Liver (tissue), 9 donors: ENCODE data around the gene FBXW11. TPM values are rescaled to one million over a fixed set of nuclear protein-coding genes. Genes with fewer than 3 reads are reported as not detected.

Experiments
- DNase-seq: peaks from one replicate; pipeline ENCODE4 v3.0.0-alpha.2; 2017; ENCODE audit warnings: low spot score
- H3K27ac ChIP-seq, 2 donors: one replicate each; pipeline ENCODE4 v1.7.0; 2013; ENCODE audit warnings: inconsistent platforms in 2 of 2, low read length in 2 of 2, control low read depth in 1 of 2, low read depth in 1 of 2, mild to moderate bottlenecking in 1 of 2
- H3K27me3 ChIP-seq, 4 donors: one replicate each; pipeline versions ENCODE4 v1.6.1 to v1.7.0; 2013; ENCODE audit warnings: low read length in 3 of 4, inconsistent platforms in 1 of 4, mild to moderate bottlenecking in 1 of 4, moderate library complexity in 1 of 4; ENCODE audit not compliant: control insufficient read depth in 4 of 4, insufficient read depth in 4 of 4
- H3K36me3 ChIP-seq, 4 donors: one replicate each; pipeline versions ENCODE4 v1.6.1 to v1.7.0; 2013; ENCODE audit warnings: low read length in 3 of 4, mild to moderate bottlenecking in 3 of 4, low read depth in 1 of 4, moderate library complexity in 1 of 4; ENCODE audit not compliant: control insufficient read depth in 4 of 4, insufficient read depth in 3 of 4
- H3K4me1 ChIP-seq, 4 donors: one replicate each; pipeline versions ENCODE4 v1.6.1 to v1.7.0; 2013; ENCODE audit warnings: low read length in 3 of 4, mild to moderate bottlenecking in 3 of 4, moderate library complexity in 1 of 4; ENCODE audit not compliant: control insufficient read depth in 4 of 4, insufficient read depth in 4 of 4
- H3K4me3 ChIP-seq, 3 donors: one replicate each; pipeline versions ENCODE4 v1.6.1 to v1.7.0; 2013; ENCODE audit warnings: low read length in 3 of 3, control low read depth in 1 of 3, low read depth in 1 of 3, mild to moderate bottlenecking in 1 of 3
- H3K9ac ChIP-seq, 2 donors: one replicate each; pipeline ENCODE4 v1.7.0; 2013; ENCODE audit warnings: low read length in 2 of 2, mild to moderate bottlenecking in 2 of 2, moderate library complexity in 2 of 2, control low read depth in 1 of 2, low read depth in 1 of 2
- H3K9me3 ChIP-seq, 4 donors: one replicate each; pipeline versions ENCODE4 v1.6.1 to v1.7.0; 2013; ENCODE audit warnings: low read length in 3 of 4; ENCODE audit not compliant: control insufficient read depth in 4 of 4
- ATF3 ChIP-seq: IDR thresholded peaks from 2 replicates; pipeline ENCODE4 v1.6.1; 2016; ENCODE audit warnings: antibody characterized with exemption
- FOXA1 ChIP-seq: IDR thresholded peaks from 2 replicates; pipeline ENCODE4 v1.6.1; 2016; ENCODE audit warnings: antibody characterized with exemption
- FOXA2 ChIP-seq: IDR thresholded peaks from 2 replicates; pipeline ENCODE4 v1.6.1; 2016; ENCODE audit warnings: antibody characterized with exemption
- GABPA ChIP-seq, 2 donors: IDR thresholded peaks in 1 of 2; conservative IDR thresholded peaks in 1 of 2; 2 replicates each; pipeline ENCODE4 v1.6.1; 2016; ENCODE audit warnings: antibody characterized with exemption in 2 of 2, mild to moderate bottlenecking in 1 of 2, moderate library complexity in 1 of 2
- HNF4G ChIP-seq: IDR thresholded peaks from 2 replicates; pipeline ENCODE4 v1.6.1; 2016; ENCODE audit warnings: antibody characterized with exemption
- JUND ChIP-seq, 2 donors: IDR thresholded peaks; 2 replicates each; pipeline ENCODE4 v1.6.1; 2016; ENCODE audit warnings: antibody characterized with exemption in 2 of 2
- NR2F2 ChIP-seq: IDR thresholded peaks from 2 replicates; pipeline ENCODE4 v1.6.1; 2016; ENCODE audit warnings: antibody characterized with exemption
- REST ChIP-seq: IDR thresholded peaks from 2 replicates; pipeline ENCODE4 v1.6.1; 2016; ENCODE audit warnings: antibody characterized with exemption, mild to moderate bottlenecking
- RXRA ChIP-seq, 2 donors: IDR thresholded peaks; 2 replicates each; pipeline ENCODE4 v1.6.1; 2017 to 2018; ENCODE audit warnings: antibody characterized with exemption in 2 of 2, mild to moderate bottlenecking in 1 of 2
- SP1 ChIP-seq: IDR thresholded peaks from 2 replicates; pipeline ENCODE4 v1.6.1; 2018; ENCODE audit warnings: antibody characterized with exemption, mild to moderate bottlenecking
- TAF1 ChIP-seq: conservative IDR thresholded peaks from 2 replicates; pipeline ENCODE4 v1.6.1; 2016; ENCODE audit warnings: antibody characterized with exemption, mild to moderate bottlenecking
- YY1 ChIP-seq: IDR thresholded peaks from 2 replicates; pipeline ENCODE4 v1.6.1; 2016; ENCODE audit warnings: antibody characterized with exemption, mild to moderate bottlenecking
- ZBTB33 ChIP-seq: IDR thresholded peaks from 2 replicates; pipeline ENCODE4 v1.6.1; 2016; ENCODE audit warnings: antibody characterized with exemption
- WGBS: extraction: QIAGEN DNeasy Blood & Tissue Kit; methylation state at CpG from one replicate; pipeline ENCODE4 v1.1.7; 2013; 5-methylcytosine and 5-hydroxymethylcytosine counted together
- polyA plus RNA-seq, 2 donors: library from polyadenylated mRNA; stranded (reverse) in 1 of 2; unstranded in 1 of 2; fragments of 200-250 nt in 1 of 2; fragments of >200 nt in 1 of 2; fragmentation: Nextera tagmentation in 1 of 2; extraction: Ambion mirVana in 1 of 2; gene quantifications; one replicate each; pipeline versions ENCODE4 v1.2.1 to v1.2.3, GENCODE V29; 2013 to 2015
- total RNA-seq, 2 donors: library from RNA; depleted of rRNA; stranded (reverse); fragments of >200 nt; gene quantifications; one replicate each; pipeline ENCODE4 v1.2.3, GENCODE V29; 2014
- TF ChIP-seq, protein P1 (sequence below): fragments of 150-350 bp; IDR thresholded peaks from 2 replicates; pipeline ENCODE4 v1.5.1; 2017; ENCODE audit warnings: improper control_type of control experiment, low read depth, low read length; ENCODE audit not compliant: missing input control
- TF ChIP-seq, protein P2 (sequence below): IDR thresholded peaks from 2 replicates; pipeline ENCODE4 v1.6.1; 2016; ENCODE audit warnings: antibody characterized with exemption
- donor health status: healthy.
- donor health status: healthy.
- donor health status: healthy.
- donor health status: healthy.
- donor health status: healthy.

FBXW11 gene
- total and polyA plus RNA-seq, 4 donors: 11.2 to 37.5 (median 22.0) TPM

DNA sequence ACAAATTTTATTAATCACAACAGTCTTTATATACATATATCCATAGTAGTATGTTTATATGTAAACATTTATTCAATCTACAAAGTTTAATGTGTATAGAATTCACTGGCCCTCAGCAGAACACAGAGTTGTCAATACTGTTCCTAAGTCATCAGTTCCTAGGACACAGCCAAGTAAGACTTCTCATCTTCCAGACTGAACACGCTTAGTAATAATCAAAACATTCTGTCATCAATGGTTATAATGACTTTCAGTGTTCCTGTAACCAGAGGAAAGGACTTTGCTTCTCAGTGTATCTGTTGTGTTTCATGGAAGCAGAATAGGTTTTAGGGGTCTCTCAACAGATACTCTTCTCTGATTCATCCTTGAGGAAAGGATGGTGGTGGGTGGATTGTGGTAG, 138.7 kb downstream of the FBXW11 start:
- no peak overlapping the region for H3K27ac ChIP-seq
- no peaks in the 10 kb centered on the region for H3K27me3 ChIP-seq
- H3K36me3 ChIP-seq: peaks cover 7 to 37% (median 22%) of the 10 kb centered on the region in 4 donors
- WGBS: 95% methylated on average over 1 of the region's 1 CpG
- no peak for DNase-seq
- no peak for TF ChIP-seq HNF4G
- no peak for TF ChIP-seq ZBTB33
- no peak for TF ChIP-seq YY1
- no peak for TF ChIP-seq TAF1
- no peak for TF ChIP-seq JUND (IDR thresholded peaks at IDR 0.05)
- TF ChIP-seq FOXA1: no peak
- TF ChIP-seq, protein P1, sequence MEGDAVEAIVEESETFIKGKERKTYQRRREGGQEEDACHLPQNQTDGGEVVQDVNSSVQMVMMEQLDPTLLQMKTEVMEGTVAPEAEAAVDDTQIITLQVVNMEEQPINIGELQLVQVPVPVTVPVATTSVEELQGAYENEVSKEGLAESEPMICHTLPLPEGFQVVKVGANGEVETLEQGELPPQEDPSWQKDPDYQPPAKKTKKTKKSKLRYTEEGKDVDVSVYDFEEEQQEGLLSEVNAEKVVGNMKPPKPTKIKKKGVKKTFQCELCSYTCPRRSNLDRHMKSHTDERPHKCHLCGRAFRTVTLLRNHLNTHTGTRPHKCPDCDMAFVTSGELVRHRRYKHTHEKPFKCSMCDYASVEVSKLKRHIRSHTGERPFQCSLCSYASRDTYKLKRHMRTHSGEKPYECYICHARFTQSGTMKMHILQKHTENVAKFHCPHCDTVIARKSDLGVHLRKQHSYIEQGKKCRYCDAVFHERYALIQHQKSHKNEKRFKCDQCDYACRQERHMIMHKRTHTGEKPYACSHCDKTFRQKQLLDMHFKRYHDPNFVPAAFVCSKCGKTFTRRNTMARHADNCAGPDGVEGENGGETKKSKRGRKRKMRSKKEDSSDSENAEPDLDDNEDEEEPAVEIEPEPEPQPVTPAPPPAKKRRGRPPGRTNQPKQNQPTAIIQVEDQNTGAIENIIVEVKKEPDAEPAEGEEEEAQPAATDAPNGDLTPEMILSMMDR: no peak
- TF ChIP-seq ATF3: no peak
- TF ChIP-seq, protein P2, sequence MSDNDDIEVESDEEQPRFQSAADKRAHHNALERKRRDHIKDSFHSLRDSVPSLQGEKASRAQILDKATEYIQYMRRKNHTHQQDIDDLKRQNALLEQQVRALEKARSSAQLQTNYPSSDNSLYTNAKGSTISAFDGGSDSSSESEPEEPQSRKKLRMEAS: no peak
- no peak for TF ChIP-seq FOXA2
- TF ChIP-seq REST: no peak
- no peaks in the 10 kb centered on the region for H3K4me1 ChIP-seq
- H3K9me3 ChIP-seq: no peaks in the 10 kb centered on the region
- no peak overlapping the region for H3K9ac ChIP-seq
- no peak overlapping the region for H3K4me3 ChIP-seq

GRCh38 chr5:171865471-171865870, 141.0 kb downstream of the FBXW11 start:
- Histone ChIP-seq H3K27me3 (no peaks in the 10 kb centered on the region), H3K4me3 (no peak overlapping the region), H3K36me3 (peaks cover 5 to 30% (median 15%) of the 10 kb centered on the region in 4 donors), H3K9me3 (no peaks in the 10 kb centered on the region), H3K9ac (no peak overlapping the region), H3K4me1 (no peaks in the 10 kb centered on the region), H3K27ac (no peak overlapping the region)
- 85% methylated on average over 6 of the region's 6 CpGs for WGBS
- DNase-seq: no peak
- TF ChIP-seq SP1 (no peak), RXRA (IDR thresholded peaks at IDR 0.05) (no peak), GABPA (IDR thresholded peaks at IDR 0.05 in 1 of 2, conservative IDR thresholded peaks at IDR 0.05 in 1 of 2) (no peak), FOXA1 (no peak), REST (no peak), NR2F2 (no peak), ZBTB33 (no peak), FOXA2 (no peak), YY1 (no peak)
- TF ChIP-seq, protein P1: no peak
